ENCODE results near the gene ZNF484. TPM values are rescaled to one million over a fixed set of nuclear protein-coding genes. Genes with fewer than 3 reads are reported as not detected.
"Not testable (repeated sequence)": the region's sequence is repeated elsewhere in the genome, so short reads cannot be mapped to it uniquely, and the experiment has no call there.

Gene ZNF484
- total RNA-seq, result 1 to 10 TPM; 3.9 to 6.1 (median 4.2) TPM
- 1 to 10 TPM in 2 of 3 donors, under 1 TPM in 1; 0.79 to 2.6 (median 1.0) TPM for polyA plus RNA-seq
- long read RNA-seq, donor 1, result 0 reads
- long read RNA-seq, donor 2, partial matches to known transcripts, result 0 of 1 reads
- long read RNA-seq, donor 2, other reads (novel, unspliced or antisense), result 0 of 1 reads

GRCh38 chr9:92877531-92878430, at the start of gene ZNF484:
TSS of gene ZNF484 (minus strand) at chr9:92878038. CDS start at chr9:92875029, 3,009 bp downstream.
- peak; percentile 99 to 100 (median 100) for ATAC-seq
- TF ChIP-seq CTCF (IDR thresholded peaks at IDR 0.05), result no peak
- DNase-seq, result peak; percentile 96 to 98
- intact Hi-C loops (cut with DNase I), result loop anchor here in 1 of 2 donors (5.0 kb wide), 1 partner anchor 75 kb away; no protein-coding TSS in a partner anchor
- no peaks in the 10 kb centered on the region for H3K4me1 ChIP-seq
- 11 to 15% (median 13%) methylated on average over 27 to 28 of the region's 28 CpGs for WGBS, 3 donors
- H3K27me3 ChIP-seq (ENCODE audit: insufficient read depth in 3 of 3, low read length in 2 of 3), result no peaks in the 10 kb centered on the region
- H3K27ac ChIP-seq, result peak within 1 kb of the TSS; percentile 81
- no peaks in the 10 kb centered on the region for H3K9me3 ChIP-seq
- peak within 1 kb of the TSS; percentile 79 for H3K4me3 ChIP-seq
- H3K36me3 ChIP-seq (ENCODE audit: insufficient read depth in 1 of 2, low read depth in 1 of 2), result no peaks in the 10 kb centered on the region

GRCh38 chr9:92920437-92920836, 42.6 kb upstream of the ZNF484 start:
- Histone ChIP-seq H3K9me3 (no peaks in the 10 kb centered on the region), H3K36me3 (ENCODE audit: insufficient read depth in 1 of 2, low read depth in 1 of 2) (no peaks in the 10 kb centered on the region), H3K4me3 (no peak overlapping the region), H3K27ac (no peak overlapping the region), H3K27me3 (ENCODE audit: insufficient read depth in 3 of 3, low read length in 2 of 3) (peaks cover 0 to 5% (median 0%) of the 10 kb centered on the region in 3 donors), H3K4me1 (no peaks in the 10 kb centered on the region)
- intact Hi-C loops (cut with DNase I), result no loop called here
- DNase-seq (no peak), ATAC-seq (no peak)
- TF ChIP-seq CTCF (IDR thresholded peaks at IDR 0.05), result no peak
- 95 to 100% (median 100%) methylated on average over 1 of the region's 1 CpG for WGBS, 3 donors

- Histone ChIP-seq H3K27ac (no peak overlapping the region), H3K27me3 (ENCODE audit: insufficient read depth in 3 of 3, low read length in 2 of 3) (peaks cover 0 to 5% (median 0%) of the 10 kb centered on the region in 3 donors), H3K4me3 (no peak overlapping the region), H3K4me1 (no peaks in the 10 kb centered on the region), H3K9me3 (no peaks in the 10 kb centered on the region), H3K36me3 (ENCODE audit: insufficient read depth in 1 of 2, low read depth in 1 of 2) (no peaks in the 10 kb centered on the region)
- 15 to 41% (median 22%) methylated on average over 2 of the region's 2 CpGs for WGBS, 3 donors
- ATAC-seq (no peak), DNase-seq (no peak)
- intact Hi-C loops (cut with DNase I), result no loop called here
- TF ChIP-seq CTCF (IDR thresholded peaks at IDR 0.05), result no peak
These were observed 39.5 kb upstream of the ZNF484 start for GRCh38 chr9:92917176-92917800.

GRCh38 chr9:92911511-92912475, 34.0 kb upstream of the ZNF484 start:
- peaks cover 0 to 2% (median 0%) of the 10 kb centered on the region in 3 donors for H3K27me3 ChIP-seq (ENCODE audit: insufficient read depth in 3 of 3, low read length in 2 of 3)
- no peak overlapping the region for H3K4me3 ChIP-seq
- H3K4me1 ChIP-seq, result no peaks in the 10 kb centered on the region
- DNase-seq (no peak), ATAC-seq (no peak)
- no peak overlapping the region for H3K27ac ChIP-seq
- intact Hi-C loops (cut with DNase I), result no loop called here
- H3K36me3 ChIP-seq (ENCODE audit: insufficient read depth in 1 of 2, low read depth in 1 of 2), result no peaks in the 10 kb centered on the region
- TF ChIP-seq CTCF (IDR thresholded peaks at IDR 0.05), result no peak
- WGBS, 3 donors, result 37 to 47% (median 37%) methylated on average over 11 of the region's 11 CpGs
- no peaks in the 10 kb centered on the region for H3K9me3 ChIP-seq

GRCh38 chr9:92905137-92905536, 27.3 kb upstream of the ZNF484 start:
- H3K27ac ChIP-seq; H3K9me3 ChIP-seq; H3K27me3 ChIP-seq (ENCODE audit: insufficient read depth in 3 of 3, low read length in 2 of 3); H3K4me1 ChIP-seq; H3K36me3 ChIP-seq (ENCODE audit: insufficient read depth in 1 of 2, low read depth in 1 of 2); ATAC-seq; intact Hi-C loops (cut with DNase I); DNase-seq; H3K4me3 ChIP-seq: not testable (repeated sequence)
- WGBS, 3 donors, result 62 to 84% (median 71%) methylated on average over 6 of the region's 6 CpGs
